Activated CD4-positive, alpha-beta T cell treated with anti-CD3 and anti-CD28 coated beads, Interleukin-2, Interleukin-4, amounts not matched to agents 100 ng/mL and 50 ng/mL, durations not matched to agents 16 hours and 8 hours (primary cell): ENCODE results near the gene CIAO3.

Experiments
- DNase-seq: peaks from one replicate; pipeline ENCODE4 v3.0.0-alpha.2; 2020; ENCODE audit warnings: low spot score

Gene CIAO3

GRCh38 chr16:709566-710499, 31.0 kb downstream of the CIAO3 start:
- DNase-seq, result no peak

GRCh38 chr16:708959-709358, 31.8 kb downstream of the CIAO3 start:
- no peak for DNase-seq

- DNase-seq, result no peak
Observed at GRCh38 chr16:708019-708418, 32.8 kb downstream of the CIAO3 start.

- no peak for DNase-seq
Observed at GRCh38 chr16:707062-707538, 33.7 kb downstream of the CIAO3 start.

GRCh38 chr16:706189-707061, 34.4 kb downstream of the CIAO3 start:
- no peak for DNase-seq

GRCh38 chr16:705431-706188, 35.2 kb downstream of the CIAO3 start, which contains the start of gene FBXL16:
Gene FBXL16, minus strand, starts transcription at chr16:705801. Its CDS starts 8,396 bp downstream, at chr16:697405.
- no peak for DNase-seq

- no peak for DNase-seq
Observed at GRCh38 chr16:704552-705380, 36.0 kb downstream of the CIAO3 start.

DNA sequence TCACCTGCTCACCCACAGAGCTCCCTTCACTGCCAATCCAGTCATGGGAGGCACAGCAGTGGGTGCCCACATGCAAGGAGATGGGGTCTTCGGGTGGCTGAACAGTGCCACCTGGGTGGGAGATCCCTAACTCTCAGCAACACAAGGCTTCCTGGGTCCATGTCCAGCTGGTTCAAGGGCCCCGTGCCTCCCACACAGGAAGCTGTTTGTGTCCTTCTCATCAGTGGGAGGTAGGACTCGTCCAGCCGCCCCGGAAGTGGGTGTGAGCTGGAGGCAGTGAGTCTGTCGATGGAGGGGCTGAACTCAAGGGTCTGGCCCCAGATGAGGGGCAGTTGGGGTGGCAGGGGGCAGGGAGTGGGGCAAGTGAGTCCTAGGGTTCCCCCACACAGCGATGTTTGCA, 36.8 kb downstream of the CIAO3 start:
- DNase-seq, result no peak

DNA sequence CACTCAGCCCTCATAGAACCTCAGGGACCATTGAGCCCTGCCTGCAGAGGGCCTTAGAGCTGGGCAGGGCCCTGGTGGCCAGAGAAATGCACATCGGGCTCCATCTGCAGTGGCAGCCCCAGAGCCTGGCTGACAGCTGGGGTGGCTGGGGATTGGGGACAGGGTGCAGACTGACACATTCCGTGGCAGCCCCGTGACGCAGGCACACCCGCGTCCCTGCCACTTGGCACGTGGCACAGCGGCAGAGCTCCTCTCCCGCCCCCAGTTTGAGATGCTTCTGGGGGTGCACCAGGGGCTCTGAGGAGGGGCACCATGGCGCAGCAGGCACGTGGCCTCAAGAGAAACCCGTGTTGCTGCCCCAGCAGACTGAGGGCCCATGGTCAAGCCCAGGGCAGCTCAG, 37.4 kb downstream of the CIAO3 start:
- no peak for DNase-seq

- no peak for DNase-seq
Observed at GRCh38 chr16:702341-702740, 38.5 kb downstream of the CIAO3 start.

- DNase-seq, result no peak
Observed at GRCh38 chr16:700684-701584, 39.9 kb downstream of the CIAO3 start.

DNA sequence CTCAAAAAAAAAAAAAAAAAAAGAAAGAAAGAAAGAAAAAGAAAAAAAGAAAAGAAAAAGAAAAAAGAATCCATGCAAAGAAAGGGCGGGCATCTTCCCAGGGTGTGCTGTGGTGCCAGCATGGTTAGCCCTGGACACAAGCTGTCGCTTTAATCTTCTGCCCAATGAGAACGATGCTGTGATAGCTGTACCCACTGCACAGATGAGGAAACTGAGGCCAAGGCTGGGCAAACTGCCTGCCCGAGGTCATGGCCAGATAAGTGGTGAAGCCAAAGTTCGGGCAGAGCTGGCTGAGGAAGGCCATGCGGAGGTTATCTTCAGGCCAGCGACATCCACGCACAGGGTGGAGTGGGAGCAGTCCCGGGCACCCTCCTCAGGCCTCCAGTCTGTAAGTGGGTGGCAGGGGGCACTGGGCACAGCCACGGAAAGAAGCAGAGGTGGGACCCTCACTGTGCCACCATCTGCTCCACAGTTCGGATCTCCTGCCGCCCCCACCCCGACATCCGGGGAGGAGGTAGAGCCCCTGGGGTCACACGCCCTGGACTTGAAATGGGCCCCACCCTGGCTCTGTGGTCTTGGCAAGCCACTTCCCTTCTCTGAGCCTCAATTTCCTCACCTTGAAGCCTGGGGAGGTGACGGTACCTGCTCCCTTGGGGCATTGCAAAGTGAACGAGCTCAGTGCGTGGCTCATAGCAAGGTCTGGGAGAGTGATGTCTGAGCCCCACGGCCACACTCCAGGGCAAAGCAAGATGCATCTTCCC, 41.7 kb downstream of the CIAO3 start:
- DNase-seq, result no peak

- peak; percentile 61 for DNase-seq
Observed at GRCh38 chr16:695355-696089, 45.3 kb downstream of the CIAO3 start.

DNA sequence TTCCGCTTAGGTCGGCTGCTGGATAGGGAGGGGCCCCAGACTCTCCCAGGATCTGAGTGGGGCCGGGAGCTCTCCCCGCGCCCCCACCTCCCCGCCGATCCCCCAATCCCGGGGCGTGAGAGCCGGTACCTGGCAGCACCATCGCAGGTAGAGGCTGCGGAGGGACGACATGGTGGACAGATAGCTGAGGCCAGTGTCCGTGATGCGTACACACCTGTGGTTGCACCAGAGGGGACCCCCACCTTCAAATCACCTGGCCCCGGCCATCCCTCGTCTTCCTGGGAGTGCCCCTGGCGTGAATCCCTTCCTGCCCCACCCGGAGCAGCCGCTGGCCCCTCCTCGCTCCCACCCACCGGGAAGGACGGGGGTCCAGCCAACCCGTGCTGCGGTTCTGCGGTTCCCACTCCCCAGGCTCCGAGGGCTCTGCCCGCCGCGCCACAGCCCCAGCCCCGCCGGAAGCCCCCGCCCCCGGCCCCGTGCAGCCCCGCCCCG, 45.9 kb downstream of the CIAO3 start:
- DNase-seq, result no peak

DNA sequence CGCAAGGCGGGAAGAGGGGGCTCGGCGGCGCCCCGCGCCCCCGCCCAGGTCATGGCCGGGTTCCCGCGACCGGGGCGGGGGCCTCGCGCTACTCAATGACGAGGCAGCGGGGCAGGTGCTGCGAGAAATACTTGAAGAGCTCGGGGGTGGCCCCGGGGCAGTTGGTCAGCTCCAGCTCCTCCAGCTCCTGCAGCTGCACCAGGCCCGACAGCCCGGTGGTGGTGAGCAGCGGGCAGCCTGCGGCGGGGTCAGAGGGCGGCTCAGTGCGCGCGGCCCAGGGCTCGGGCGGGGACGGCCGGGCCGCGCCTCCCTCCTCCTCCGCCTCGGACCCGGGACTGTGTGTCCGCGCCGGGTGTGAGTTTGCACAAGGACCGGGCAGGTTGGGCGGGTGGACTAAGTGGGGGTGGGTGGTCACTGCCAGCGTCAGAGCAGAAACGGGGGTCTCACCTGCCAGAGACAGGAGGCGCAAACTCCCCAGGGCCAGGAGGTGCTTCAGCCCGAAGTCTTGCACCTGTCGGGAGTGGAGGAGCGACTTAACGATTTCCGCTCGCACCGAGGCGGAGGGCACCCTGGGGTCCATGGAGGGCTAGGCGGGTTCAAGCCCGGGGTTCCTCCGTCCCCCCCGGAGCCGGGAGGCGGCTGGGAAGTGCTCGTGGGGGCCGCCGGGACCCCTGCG, 46.5 kb downstream of the CIAO3 start:
- no peak for DNase-seq

DNA sequence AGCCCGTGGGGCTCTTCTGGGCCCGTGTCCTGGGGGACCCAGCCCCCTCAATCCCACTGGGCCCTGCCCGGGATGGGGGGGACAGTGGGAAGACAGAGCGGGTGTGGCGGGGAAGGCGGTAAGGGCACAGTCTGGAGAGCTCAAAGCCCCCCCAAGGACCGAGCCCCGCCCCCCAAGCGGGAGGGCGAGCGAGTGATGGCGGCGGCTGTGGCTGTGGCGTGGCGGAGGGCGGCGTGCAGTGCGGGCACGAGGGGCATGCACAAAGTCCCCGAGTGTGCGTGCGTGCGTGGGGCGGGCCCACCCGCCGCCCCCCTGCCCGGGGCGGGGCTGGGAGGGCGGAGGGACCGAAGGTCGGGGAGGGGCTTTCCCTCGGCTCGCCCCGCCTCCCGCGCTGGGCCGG, 47.0 kb downstream of the CIAO3 start:
- no peak for DNase-seq

GRCh38 chr16:693364-693763, 47.4 kb downstream of the CIAO3 start:
- DNase-seq, result no peak
